Stimulated activated CD8-positive, alpha-beta memory T cell treated with anti-CD3 and anti-CD28 coated beads, Interleukin-7, amount 100 ng/mL, for 1 hour (primary cell): ENCODE data around the gene GPSM1.
"Not testable (repeated sequence)": the region's sequence is repeated elsewhere in the genome, so short reads cannot be mapped to it uniquely, and the experiment has no call there.

Experiments
- DNase-seq, 2 donors: peaks; one replicate each; pipeline ENCODE4 v3.0.0-alpha.2; 2020; ENCODE audit warnings: low read depth in 2 of 2

The GPSM1 gene

GRCh38 chr9:136394312-136395019, 67.1 kb downstream of the GPSM1 start:
- DNase-seq: no peak

- DNase-seq: no peak
These were observed 67.6 kb downstream of the GPSM1 start for GRCh38 chr9:136395020-136395340.

GRCh38 chr9:136395345-136396218, 68.2 kb downstream of the GPSM1 start:
- DNase-seq: no peak

GRCh38 chr9:136396219-136396515, 68.8 kb downstream of the GPSM1 start:
- DNase-seq: no peak

GRCh38 chr9:136397643-136398042, 70.3 kb downstream of the GPSM1 start:
- no peak for DNase-seq

- no peak for DNase-seq
These were observed 70.9 kb downstream of the GPSM1 start for GRCh38 chr9:136398286-136398685.

GRCh38 chr9:136399176-136400037, 72.1 kb downstream of the GPSM1 start:
- no peak for DNase-seq

GRCh38 chr9:136400038-136400834, 72.9 kb downstream of the GPSM1 start, which contains the start of gene SNAPC4:
TSS of gene SNAPC4 (minus strand) at chr9:136400170. CDS start at chr9:136398428, 1,742 bp downstream.
- DNase-seq: peak; percentile 68 to 71

- DNase-seq: no peak
These were observed 74.0 kb downstream of the GPSM1 start for GRCh38 chr9:136401173-136401922.

GRCh38 chr9:136402067-136402466, 74.7 kb downstream of the GPSM1 start:
- no peak for DNase-seq

- peak; percentile 32 to 48 for DNase-seq
These were observed 76.2 kb downstream of the GPSM1 start for GRCh38 chr9:136403538-136403914.

- no peak for DNase-seq
These were observed 76.8 kb downstream of the GPSM1 start for GRCh38 chr9:136403915-136404800.

- DNase-seq: no peak
These were observed 77.4 kb downstream of the GPSM1 start for GRCh38 chr9:136404801-136405136.

- no peak for DNase-seq
These were observed 78.1 kb downstream of the GPSM1 start for GRCh38 chr9:136405481-136405880.

GRCh38 chr9:136405904-136406303, 78.6 kb downstream of the GPSM1 start:
- DNase-seq: not testable (repeated sequence)

- DNase-seq: not testable (repeated sequence)
These were observed 79.7 kb downstream of the GPSM1 start for GRCh38 chr9:136407061-136407460.

GRCh38 chr9:136407911-136408310, 80.6 kb downstream of the GPSM1 start:
- no peak for DNase-seq
